Activated T-helper 1 cell treated with anti-CD3 and anti-CD28 coated beads, Interleukin-12 subunit alpha, Interleukin-12 subunit beta, Interleukin-2, Interleukin-4 antibody, amounts not matched to agents 30 ng/mL and 10 ng/mL and 1 ng/mL, durations not matched to agents 14 hours and 24 hours and 36 hours (primary cell): Measurements from ENCODE around the gene LVRN. TPM values are rescaled to one million over a fixed set of nuclear protein-coding genes. Genes with fewer than 3 reads are reported as not detected.

ENCODE experiments used
- DNase-seq: peaks from one replicate; pipeline ENCODE4 v3.0.0; 2021; ENCODE audit warnings: low spot score
- H3K27ac Mint-ChIP-seq: one replicate; pipeline ENCODE4 v1.8.0; 2021; ENCODE audit warnings: mild to moderate bottlenecking, mixed read lengths
- H3K27me3 Mint-ChIP-seq: one replicate; pipeline ENCODE4 v1.8.0; 2022; ENCODE audit warnings: mild to moderate bottlenecking, moderate library complexity, mixed read lengths; ENCODE audit not compliant: insufficient read depth
- H3K36me3 Mint-ChIP-seq: one replicate; pipeline ENCODE4 v1.8.0; 2021; ENCODE audit warnings: low read depth, mixed read lengths
- H3K4me1 Mint-ChIP-seq: one replicate; pipeline ENCODE4 v1.8.0; 2021; ENCODE audit warnings: low read depth, mixed read lengths
- H3K4me3 Mint-ChIP-seq: one replicate; pipeline ENCODE4 v1.8.0; 2021; ENCODE audit warnings: mild to moderate bottlenecking, moderate library complexity, mixed read lengths
- H3K9me3 Mint-ChIP-seq: one replicate; pipeline ENCODE4 v1.8.0; 2021; ENCODE audit warnings: mixed read lengths
- intact Hi-C: fragments of 100-400 bp; cut with micrococcal nuclease; formaldehyde crosslinking; loops from one replicate; pipeline ENCODE4 v1.15.1; 2024
- total RNA-seq: library from RNA; stranded (reverse); gene quantifications from 2 replicates; pipeline ENCODE4 v1.2.3, GENCODE V29; 2022

LVRN gene
- total RNA-seq, 1 donor from 2014 or later: not detected

DNA sequence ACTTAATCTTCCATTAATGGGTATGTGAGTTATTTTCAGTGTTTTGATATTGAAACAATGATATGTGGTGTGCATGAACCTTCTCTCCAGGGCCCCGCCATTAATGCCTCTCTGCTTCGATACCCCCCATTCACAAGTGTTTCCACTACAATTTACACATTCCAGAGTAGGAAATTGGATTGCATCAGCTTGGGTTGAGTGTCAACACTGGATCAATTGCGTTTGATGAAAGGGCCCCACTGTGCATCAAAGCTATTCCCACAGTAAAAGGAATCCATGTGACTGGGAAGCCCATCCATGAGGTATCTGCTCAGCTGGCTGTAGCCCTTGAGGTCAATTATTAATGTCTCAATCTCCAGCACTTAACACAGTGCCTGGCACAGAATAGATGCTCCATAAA, 17.8 kb upstream of the LVRN start:
- Mint-ChIP-seq H3K36me3 (no peaks in the 10 kb centered on the region), H3K27ac (no peak overlapping the region), H3K4me3 (no peak overlapping the region), H3K9me3 (no peaks in the 10 kb centered on the region), H3K4me1 (no peaks in the 10 kb centered on the region), H3K27me3 (no peaks in the 10 kb centered on the region)
- intact Hi-C loops: no loop called here
- no peak for DNase-seq

DNA sequence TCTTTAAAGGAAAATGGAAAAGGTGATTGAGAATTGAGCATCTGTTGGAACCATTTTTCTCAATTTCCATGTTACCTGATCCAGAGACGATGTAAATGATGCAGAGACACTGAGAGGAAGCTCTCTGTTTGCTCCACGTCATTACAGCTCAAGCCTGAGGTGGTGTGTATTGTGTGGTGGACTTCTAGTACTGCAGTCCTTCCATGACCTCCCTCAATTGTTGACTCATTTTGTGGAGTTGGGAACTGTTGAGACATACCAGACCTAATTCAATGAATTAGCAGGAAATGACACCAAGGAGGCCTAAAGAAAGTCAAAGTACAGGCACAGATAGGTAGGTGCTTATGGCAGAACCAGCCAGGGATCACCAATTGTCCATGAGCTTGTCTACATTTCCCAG, 15.6 kb upstream of the LVRN start:
- Mint-ChIP-seq H3K4me3 (no peak overlapping the region), H3K27ac (no peak overlapping the region), H3K9me3 (no peaks in the 10 kb centered on the region), H3K36me3 (no peaks in the 10 kb centered on the region), H3K27me3 (no peaks in the 10 kb centered on the region), H3K4me1 (no peaks in the 10 kb centered on the region)
- no peak for DNase-seq
- intact Hi-C loops: no loop called here

DNA sequence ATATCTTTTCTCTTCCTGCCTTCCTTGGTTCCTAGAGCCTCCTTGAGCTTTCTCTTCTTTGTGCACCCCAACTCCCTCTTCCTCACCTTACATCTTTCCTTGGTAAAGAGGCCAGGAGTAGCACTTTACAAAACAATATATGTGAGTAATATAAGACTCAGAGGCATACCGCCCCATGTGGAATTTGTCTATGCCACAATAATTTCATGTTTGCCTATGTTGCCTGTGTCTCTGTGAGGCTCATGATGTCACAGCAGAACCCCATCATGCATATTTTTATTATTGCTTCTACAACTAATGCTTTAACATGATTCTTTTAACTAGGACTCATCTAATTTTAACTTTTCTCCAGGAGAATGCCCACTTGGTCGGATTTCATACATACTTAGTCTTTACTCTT, 15.0 kb upstream of the LVRN start:
- no peak for DNase-seq
- H3K9me3 Mint-ChIP-seq: no peaks in the 10 kb centered on the region
- no peaks in the 10 kb centered on the region for H3K27me3 Mint-ChIP-seq
- H3K27ac Mint-ChIP-seq: no peak overlapping the region
- H3K4me3 Mint-ChIP-seq: no peak overlapping the region
- intact Hi-C loops: no loop called here
- no peaks in the 10 kb centered on the region for H3K4me1 Mint-ChIP-seq
- H3K36me3 Mint-ChIP-seq: no peaks in the 10 kb centered on the region

DNA sequence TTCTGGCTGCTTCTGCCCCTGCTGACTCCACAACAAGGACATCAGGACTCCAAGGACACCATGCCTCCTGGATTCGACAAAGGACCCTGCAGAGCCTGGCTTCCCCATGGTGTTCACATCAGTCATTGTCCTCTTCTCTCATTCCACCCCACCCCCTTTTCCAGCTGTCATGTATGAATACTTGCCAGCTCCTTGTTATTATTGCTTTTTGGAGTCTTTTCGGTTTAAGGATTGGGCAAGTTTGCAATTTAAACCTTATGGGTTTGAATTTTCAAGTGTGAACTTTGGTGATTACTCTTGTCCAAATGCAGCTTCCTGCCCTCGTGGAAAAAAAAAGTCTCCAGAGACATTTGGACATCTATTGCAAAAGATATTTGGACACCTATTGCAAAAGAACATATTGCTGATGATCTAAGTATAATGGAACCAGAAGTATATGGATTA, 14.2 kb upstream of the LVRN start:
- intact Hi-C loops: no loop called here
- no peaks in the 10 kb centered on the region for H3K4me1 Mint-ChIP-seq
- DNase-seq: no peak
- no peak overlapping the region for H3K27ac Mint-ChIP-seq
- H3K36me3 Mint-ChIP-seq: no peaks in the 10 kb centered on the region
- no peak overlapping the region for H3K4me3 Mint-ChIP-seq
- no peaks in the 10 kb centered on the region for H3K9me3 Mint-ChIP-seq
- no peaks in the 10 kb centered on the region for H3K27me3 Mint-ChIP-seq

DNA sequence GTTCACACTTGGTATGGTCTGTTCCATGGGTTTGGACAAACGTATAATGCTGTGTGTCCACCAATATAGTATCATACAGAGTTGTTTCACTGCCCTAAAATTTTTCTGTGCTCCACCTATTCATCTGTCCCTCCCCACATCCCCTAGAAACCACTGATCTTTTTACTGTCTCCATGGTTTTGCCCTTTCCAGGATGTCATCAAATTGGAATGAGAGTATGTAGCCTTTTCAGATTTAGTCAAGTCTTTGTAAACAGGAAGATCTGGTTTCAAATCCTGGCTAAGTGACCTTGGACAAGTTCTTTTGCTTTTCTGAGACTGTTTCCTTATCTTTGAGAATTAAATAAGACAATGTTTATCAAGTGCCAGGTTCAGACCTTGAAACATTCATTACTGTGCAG, 13.2 kb upstream of the LVRN start:
- Mint-ChIP-seq H3K27ac (no peak overlapping the region), H3K4me3 (no peak overlapping the region), H3K27me3 (no peaks in the 10 kb centered on the region), H3K4me1 (no peaks in the 10 kb centered on the region), H3K9me3 (no peaks in the 10 kb centered on the region), H3K36me3 (no peaks in the 10 kb centered on the region)
- DNase-seq: no peak
- intact Hi-C loops: no loop called here

DNA sequence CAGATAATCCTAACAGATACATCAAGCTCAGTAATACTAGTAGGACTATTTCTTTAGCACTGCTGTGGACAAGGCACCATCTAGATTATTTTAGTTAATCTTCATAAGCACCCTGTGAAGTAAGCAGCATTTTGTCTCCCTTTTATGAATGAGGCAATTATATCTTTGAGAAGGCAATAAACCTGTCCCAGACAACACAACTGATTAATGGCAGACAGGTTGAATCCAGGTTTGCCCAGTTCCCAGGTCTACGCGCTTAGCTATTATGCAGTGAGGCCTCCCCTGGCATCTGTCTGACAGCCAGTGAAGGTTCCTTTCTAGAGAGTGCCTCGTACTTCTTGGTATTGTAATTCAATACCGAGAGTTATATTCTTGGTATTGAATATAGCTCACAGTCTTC, 9.7 kb upstream of the LVRN start:
- H3K4me1 Mint-ChIP-seq: no peaks in the 10 kb centered on the region
- H3K27me3 Mint-ChIP-seq: no peaks in the 10 kb centered on the region
- intact Hi-C loops: no loop called here
- no peak overlapping the region for H3K4me3 Mint-ChIP-seq
- DNase-seq: no peak
- no peak overlapping the region for H3K27ac Mint-ChIP-seq
- H3K9me3 Mint-ChIP-seq: no peaks in the 10 kb centered on the region
- H3K36me3 Mint-ChIP-seq: no peaks in the 10 kb centered on the region

DNA sequence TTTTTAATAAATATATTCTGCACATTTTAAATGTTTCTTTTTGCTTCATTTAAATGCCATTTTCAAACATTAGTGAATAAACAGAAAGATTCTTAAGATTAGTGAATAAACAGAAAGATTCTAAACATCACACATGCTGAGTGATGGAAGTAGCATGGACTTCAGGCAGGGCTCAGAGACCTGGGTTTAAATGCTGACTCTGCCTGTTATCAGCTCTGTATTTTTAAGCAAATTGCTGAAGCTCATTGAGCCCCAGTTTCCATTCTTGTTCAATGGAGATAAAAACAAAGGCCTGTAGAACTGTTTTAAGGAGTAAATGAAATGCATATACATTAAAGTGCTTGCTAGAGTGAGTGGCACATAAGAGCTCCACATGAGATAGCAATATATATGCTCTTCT, 8.1 kb upstream of the LVRN start:
- Mint-ChIP-seq H3K4me1 (no peaks in the 10 kb centered on the region), H3K27ac (no peak overlapping the region), H3K4me3 (no peak overlapping the region), H3K27me3 (peaks cover 6% of the 10 kb centered on the region), H3K9me3 (no peaks in the 10 kb centered on the region), H3K36me3 (no peaks in the 10 kb centered on the region)
- DNase-seq: no peak
- intact Hi-C loops: no loop called here

DNA sequence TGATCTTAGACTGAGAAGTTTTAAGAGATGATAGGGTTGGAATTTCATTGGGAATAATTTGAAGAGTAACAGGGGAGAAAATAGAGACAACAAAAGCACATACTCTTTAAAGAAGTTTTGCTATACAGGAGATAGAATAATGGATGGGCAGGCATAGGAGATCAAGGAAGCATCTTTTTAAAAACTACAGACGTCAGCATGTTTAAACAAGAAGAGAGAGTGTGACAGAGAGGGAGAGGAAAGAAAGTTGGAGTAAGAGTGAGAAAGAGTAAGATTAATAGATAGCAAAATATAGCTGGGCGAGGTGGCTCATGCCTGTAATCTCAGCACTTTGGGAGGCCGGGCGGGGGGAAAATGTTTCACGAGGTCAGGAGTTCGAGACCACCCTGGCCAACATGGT, 5.3 kb upstream of the LVRN start:
- no peak for DNase-seq
- peaks cover 22% of the 10 kb centered on the region for H3K27me3 Mint-ChIP-seq

DNA sequence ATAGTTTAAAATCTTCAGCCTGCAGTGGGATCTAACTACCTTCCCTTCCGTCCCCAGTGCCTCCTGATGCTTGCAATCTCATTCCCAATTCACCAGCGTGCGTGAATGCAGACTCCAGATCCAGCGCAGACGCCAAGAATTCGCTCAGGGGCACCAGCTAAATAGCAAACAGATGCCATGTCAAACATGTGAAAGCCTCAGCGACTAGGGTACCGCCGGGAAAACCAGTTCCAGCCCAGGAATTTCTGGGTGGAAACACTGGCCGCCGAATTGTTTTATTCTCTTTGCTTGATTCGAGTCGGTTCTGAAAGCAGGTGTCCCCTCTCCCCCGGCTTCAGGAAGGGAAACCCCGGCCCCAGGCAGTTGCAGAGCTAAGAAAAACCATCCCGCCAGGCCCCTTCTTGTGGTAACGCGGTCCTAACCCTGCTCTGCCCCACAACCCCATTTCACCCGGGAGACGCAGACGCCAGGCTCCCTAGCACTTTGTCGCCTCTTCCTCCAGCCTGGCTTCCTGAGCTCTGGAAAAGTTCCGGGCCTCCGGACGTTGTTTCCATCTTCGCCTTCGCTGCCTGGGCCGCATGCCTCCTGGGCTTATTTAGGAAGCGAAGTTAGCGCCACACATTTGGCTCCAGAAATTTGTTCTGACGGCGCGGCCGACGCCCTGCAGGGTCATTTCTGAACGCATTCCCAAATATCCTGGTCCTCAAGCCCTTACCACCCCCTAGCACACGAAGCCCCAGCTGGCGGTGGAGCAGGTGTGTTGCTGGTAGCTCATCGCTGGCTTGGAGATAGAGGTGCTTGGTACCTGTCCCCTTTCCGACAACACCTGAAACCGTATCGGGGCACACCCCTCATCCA, 665 bp upstream of the LVRN start:
- no peaks in the 10 kb centered on the region for H3K4me1 Mint-ChIP-seq
- no peak overlapping the region for H3K27ac Mint-ChIP-seq
- peaks cover 50% of the 10 kb centered on the region for H3K27me3 Mint-ChIP-seq
- no peak overlapping the region for H3K4me3 Mint-ChIP-seq
- H3K36me3 Mint-ChIP-seq: peaks cover 2% of the 10 kb centered on the region
- H3K9me3 Mint-ChIP-seq: no peaks in the 10 kb centered on the region
- DNase-seq: no peak
- intact Hi-C loops: loop anchor here (1.0 to 5.0 kb wide), 2 partner anchors 146 to 611 kb away; partner anchors contain the start of gene SEMA6A

More for the DNA sequence above, 5.3 kb upstream of the LVRN start:
- Mint-ChIP-seq H3K9me3 (no peaks in the 10 kb centered on the region), H3K36me3 (no peaks in the 10 kb centered on the region), H3K27ac (no peak overlapping the region), H3K4me3 (no peak overlapping the region), H3K4me1 (no peaks in the 10 kb centered on the region)
- intact Hi-C loops: no loop called here

DNA sequence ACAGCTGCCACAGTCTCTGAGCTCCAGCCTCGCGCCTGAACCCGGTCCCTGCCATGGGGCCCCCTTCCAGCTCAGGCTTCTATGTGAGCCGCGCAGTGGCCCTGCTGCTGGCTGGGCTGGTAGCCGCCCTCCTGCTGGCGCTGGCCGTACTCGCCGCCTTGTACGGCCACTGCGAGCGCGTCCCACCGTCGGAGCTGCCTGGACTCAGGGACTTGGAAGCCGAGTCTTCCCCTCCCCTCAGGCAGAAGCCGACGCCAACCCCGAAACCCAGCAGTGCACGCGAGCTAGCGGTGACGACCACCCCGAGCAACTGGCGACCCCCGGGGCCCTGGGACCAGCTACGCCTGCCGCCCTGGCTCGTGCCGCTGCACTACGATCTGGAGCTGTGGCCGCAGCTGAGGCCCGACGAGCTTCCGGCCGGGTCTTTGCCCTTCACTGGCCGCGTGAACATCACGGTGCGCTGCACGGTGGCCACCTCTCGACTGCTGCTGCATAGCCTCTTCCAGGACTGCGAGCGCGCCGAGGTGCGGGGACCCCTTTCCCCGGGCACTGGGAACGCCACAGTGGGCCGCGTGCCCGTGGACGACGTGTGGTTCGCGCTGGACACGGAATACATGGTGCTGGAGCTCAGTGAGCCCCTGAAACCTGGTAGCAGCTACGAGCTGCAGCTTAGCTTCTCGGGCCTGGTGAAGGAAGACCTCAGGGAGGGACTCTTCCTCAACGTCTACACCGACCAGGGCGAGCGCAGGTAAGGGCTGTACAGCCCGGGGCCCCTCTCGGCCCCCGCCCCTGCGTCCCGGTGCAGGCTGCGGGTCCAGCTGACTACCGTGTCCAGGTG, 509 bp downstream of the LVRN start:
- intact Hi-C loops: loop anchor here (5.0 kb wide), 1 partner anchor 610 kb away; the partner anchor contains the start of gene SEMA6A
- H3K9me3 Mint-ChIP-seq: no peaks in the 10 kb centered on the region
- H3K27me3 Mint-ChIP-seq: peaks cover 55% of the 10 kb centered on the region

DNA sequence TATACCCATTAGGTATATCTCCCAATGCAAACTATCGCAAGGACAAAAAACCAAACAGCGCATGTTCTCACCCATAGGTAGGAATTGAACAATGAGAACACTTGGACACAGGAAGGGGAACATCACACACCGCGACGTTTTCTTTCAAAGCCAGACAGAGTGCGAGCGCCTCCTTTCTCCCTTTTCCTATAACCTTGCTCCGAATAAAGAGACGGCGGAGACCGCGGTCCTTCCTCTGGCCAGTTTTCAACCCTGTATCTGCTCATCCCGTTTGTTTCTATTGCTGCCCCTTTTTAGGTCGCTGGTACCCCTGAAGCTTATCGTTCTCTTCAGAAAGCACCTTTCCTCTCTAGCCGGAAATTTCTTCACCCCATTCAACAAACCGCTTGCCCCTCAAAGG, 1.3 kb downstream of the LVRN start:
- Mint-ChIP-seq H3K4me1 (no peaks in the 10 kb centered on the region), H3K4me3 (no peak overlapping the region), H3K9me3 (no peaks in the 10 kb centered on the region), H3K27me3 (peaks cover 58% of the 10 kb centered on the region), H3K36me3 (peaks cover 2% of the 10 kb centered on the region), H3K27ac (no peak overlapping the region)
- DNase-seq: no peak
- intact Hi-C loops: loop anchor here (5.0 kb wide), 1 partner anchor 609 kb away; the partner anchor contains the start of gene SEMA6A

More for the DNA sequence above, 509 bp downstream of the LVRN start:
- DNase-seq: no peak
- H3K27ac Mint-ChIP-seq: no peak overlapping the region
- no peak overlapping the region for H3K4me3 Mint-ChIP-seq
- H3K36me3 Mint-ChIP-seq: peaks cover 2% of the 10 kb centered on the region
- no peaks in the 10 kb centered on the region for H3K4me1 Mint-ChIP-seq

DNA sequence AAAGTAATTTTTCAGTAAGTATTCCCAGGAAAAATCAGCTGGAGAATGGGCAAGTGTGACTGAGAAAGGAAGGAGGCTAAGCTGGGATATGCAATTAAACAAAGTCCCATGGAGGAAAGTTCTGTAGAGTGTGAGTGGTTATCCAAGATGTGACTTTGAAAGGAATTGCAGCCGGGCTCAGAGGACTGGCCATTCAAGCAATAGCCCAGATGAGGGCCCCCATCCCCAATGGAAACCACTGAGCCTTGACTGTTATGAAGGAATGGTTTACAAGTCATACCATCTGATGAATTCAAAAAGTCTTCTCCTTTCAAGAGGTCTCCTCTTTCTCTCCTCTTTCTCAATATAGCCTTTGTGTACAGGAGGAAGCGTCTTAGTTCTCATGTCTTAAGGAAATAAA, 6.5 kb downstream of the LVRN start:
- no peak for DNase-seq
- Mint-ChIP-seq H3K4me1 (no peaks in the 10 kb centered on the region), H3K27me3 (peaks cover 36% of the 10 kb centered on the region), H3K4me3 (no peak overlapping the region), H3K27ac (no peak overlapping the region), H3K9me3 (no peaks in the 10 kb centered on the region), H3K36me3 (peaks cover 2% of the 10 kb centered on the region)
- intact Hi-C loops: no loop called here

DNA sequence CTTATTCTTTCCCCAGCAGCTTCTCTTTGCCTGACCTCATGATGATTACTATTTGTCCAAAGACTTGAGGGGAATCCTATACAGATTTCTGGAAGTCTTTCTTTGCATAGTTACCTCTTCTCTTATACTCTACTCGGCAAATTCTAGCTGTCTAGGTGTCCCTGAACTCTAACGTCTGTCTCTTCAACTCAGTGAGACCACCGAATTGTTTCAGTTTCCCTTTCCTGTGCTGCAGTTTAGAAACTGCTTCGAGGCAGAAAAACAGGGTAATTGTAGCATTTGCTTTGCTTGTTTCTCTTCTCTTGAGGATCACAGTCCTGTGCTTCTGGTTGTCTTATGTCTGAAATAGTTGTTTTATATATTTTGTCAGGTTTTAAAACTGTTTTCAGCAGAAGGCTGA, 14.8 kb downstream of the LVRN start:
- Mint-ChIP-seq H3K9me3 (no peaks in the 10 kb centered on the region), H3K4me1 (peaks cover 11% of the 10 kb centered on the region), H3K4me3 (no peak overlapping the region), H3K27me3 (peaks cover 18% of the 10 kb centered on the region), H3K36me3 (no peaks in the 10 kb centered on the region), H3K27ac (no peak overlapping the region)
- intact Hi-C loops: no loop called here
- DNase-seq: no peak
